NCI-H82 treated with DMSO at 0.1 percent for 48 hours (cell line): ENCODE results near the gene USP14.

Experiments
- DNase-seq: peaks from one replicate; lab custom pipeline; 2025; ENCODE audit not compliant: unreplicated experiment; lab: John Stamatoyannopoulos, UW

Gene USP14

DNA sequence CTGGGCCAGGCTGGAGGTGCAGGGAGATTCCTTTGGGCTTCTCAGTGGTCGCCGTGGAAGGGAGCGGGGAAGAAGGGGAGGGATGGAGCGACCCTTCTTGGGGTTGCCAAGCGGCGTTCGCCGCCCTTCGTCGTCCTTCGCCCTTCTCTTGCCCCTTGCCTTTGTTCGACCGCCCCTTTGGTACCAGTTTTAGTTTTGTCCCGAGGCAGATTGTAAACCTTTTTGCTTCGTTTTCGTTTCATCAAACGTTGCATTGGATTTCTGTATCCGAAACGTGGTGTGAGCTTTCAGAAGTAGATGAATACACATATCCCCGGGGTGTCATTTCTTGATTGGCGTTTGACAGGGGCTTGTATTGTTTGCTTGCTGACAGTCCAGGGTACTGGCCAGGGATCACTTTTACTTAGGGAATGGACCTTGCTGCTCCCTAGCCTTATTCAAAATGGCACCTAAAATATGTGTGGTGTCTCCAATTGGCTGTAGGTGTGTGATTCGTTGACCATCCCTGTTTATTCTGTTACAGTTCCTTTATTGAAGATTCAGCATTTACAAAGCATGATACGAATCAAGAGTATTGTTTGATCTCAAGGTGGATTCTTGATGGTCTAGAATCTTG is 788 bp downstream of the USP14 start:
- DNase-seq: no peak

DNA sequence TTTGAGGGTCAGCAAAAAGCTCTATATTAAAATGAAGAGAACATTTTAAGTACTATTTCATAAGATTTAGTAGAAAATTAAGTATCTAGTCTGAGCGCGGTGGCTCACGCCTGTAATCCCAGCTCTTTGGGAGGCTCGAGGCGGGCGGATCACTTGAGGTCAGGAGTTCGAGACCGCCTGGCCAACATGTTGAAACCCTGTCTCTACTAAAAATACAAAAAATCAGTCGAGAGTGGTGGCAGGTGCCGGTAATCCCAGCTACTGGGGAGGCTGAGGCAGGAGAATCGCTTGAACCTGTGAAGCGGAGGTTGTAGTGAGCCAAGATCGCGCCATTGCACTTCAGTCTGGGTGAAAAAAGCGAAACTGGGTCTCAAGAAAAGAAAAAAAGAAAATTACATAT is 1.6 kb downstream of the USP14 start:
- no peak for DNase-seq

DNA sequence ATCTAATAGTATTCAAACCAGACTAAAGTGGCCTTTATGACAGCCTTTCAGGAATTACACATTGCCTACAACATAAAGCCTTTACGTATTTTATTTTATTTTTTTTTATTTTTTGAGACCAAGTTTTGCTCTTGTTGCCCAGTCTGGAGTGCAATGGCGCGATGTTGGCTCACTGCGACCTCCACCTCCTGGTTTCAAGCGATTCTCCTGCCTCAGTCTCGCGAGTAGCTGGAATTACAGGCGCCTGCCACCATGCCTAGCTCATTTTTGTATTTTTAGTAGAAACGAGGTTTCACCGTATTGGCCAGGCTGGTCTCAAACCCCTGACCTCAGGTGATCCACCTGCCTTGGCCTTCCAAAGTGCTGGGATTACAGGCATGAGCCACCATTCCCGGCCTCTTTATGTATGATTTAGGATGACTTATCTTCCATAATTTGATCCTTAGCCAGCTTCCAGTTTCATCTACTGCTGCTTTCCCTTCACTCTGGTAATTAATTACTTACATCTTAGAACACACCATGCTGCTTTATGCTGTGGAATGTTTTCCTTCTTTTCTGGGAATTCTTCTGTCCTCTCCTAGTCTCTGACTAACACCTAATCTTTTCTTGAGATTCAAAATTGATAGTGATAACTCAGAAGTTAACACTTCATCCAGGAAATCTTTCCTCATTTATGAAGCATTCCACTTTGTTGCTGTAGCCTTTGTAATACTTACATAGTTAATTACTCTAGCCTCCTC is 2.6 kb downstream of the USP14 start:
- no peak for DNase-seq

DNA sequence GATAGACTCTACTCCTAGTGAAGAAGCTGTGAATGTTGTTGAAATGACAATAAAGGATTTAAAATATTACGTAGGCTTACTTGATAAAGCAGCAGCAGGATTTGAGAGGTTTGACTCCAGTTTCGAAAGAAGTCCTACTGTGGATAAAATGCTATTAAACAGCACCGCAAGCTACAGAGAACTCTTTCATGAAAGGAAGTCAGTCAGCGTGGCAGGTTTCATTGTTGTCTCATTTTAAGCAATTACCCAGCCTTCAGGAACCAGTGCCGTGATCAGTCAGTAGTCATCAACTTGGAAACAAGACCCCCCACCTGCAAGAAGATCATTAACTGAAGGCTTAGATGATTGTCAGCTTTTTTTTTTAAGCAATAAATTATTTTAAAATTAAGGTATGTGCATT is 14.0 kb downstream of the USP14 start:
- DNase-seq: no peak

DNA sequence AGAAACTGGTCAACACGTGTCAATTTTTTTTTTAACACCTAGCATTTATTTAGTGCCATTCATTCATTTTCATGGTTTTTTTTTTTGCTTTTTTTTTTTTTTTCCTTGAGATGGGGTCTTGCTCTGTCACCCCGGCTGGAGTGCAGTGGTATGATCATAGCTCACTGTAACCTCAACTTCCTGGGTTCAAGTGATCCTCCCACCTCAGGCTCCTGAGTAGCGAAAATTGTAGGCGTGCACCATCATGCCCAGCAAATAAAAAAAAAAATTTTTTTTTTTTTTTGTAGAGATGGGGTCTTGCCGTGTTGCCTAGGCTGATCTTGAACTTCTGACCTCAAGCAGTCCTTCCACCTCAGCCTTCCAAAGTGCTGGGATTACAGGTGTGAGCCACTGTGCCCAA is 21.1 kb downstream of the USP14 start:
- no peak for DNase-seq

DNA sequence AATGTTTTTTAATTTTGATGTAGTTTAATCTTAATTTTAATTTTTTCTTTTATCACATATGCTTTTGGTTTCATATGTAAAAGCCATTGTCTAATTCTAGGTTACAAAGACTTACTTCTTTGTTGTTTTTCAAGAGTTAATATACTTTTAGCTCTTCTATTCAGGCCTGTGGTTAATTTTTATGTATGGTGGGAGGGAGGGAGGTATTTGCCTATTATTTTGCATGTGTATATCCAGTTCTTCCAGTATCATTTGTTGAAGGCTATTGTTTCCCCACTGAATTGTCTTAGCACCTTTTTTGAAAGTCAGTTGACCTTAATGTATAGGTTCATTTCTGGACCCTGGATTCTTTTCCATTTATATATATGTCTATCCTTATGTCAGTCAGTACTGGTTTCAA is 23.4 kb downstream of the USP14 start:
- DNase-seq: no peak

DNA sequence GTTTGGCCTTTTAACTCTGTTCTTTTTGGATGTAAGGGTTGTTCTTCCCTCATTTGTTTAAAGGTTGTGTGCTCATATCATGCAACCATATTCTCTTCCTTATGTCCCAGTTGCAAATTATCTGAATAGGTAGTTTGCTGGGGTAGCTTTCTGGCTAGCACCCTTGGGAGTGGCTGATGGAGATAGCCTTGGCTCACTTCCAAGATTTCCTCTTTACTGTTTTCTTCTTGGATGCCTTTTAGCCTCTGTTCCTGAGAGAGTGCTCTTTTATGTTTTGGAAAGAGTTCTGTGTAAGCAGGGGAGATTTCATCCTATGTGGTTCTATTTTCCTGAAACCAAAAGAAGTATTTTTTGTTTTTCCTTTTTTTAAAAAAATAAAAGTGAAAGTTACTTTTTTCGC is 25.4 kb downstream of the USP14 start:
- no peak for DNase-seq

DNA sequence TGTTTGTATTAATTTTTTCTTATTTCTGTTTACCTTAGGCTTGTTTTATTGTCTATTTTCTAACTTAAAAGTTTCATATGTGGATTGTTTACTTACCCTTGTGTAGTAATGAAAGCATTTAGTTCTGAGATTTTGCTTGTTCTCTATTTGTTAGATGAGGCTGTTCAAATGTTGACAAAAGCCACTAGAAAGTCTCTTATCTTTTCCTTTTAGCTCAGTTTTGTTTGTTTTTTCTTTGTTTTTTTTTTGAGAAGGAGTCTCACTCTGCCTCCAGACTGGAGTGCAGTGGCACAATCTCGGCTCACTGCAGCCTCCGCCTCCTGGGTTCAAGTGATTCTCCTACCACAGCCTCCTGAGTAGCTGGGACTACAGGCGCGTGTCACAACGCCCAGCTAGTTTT is 30.9 kb downstream of the USP14 start:
- DNase-seq: no peak

DNA sequence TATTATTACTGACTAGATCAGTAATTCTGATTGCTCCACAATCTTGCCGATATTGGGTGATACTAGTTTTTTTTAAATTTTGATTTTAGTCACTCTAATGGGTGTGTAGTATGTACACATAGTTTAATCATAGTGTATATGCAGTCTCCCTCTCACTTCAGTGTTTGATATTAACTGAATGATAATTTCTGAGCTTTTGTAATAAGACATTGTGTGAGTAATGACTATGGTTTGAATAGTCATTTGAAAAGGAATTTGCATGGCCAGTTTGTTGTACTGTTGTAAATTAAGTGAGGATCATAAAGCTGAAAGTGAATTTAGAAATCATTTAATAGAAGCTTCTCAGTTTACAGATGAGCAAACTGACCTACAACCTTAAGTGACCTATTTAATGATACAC is 33.4 kb downstream of the USP14 start:
- no peak for DNase-seq

DNA sequence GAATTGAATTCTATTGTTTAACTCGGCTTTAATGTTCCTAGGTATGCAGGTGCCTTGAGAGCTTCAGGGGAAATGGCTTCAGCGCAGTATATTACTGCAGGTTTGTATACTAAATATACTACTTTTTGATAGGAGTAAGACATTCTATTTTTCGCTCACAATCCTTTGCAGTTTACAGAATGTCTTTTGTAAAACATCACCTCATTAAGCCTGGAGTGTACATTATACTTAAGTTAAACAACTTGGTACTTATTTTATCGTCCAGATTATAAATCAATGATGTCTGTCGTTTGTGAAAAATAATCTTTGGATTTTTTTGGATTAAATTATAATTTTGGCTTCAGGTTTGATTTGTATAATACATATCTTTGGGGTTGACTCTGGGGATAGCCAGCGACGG is 34.4 kb downstream of the USP14 start:
- DNase-seq: no peak

DNA sequence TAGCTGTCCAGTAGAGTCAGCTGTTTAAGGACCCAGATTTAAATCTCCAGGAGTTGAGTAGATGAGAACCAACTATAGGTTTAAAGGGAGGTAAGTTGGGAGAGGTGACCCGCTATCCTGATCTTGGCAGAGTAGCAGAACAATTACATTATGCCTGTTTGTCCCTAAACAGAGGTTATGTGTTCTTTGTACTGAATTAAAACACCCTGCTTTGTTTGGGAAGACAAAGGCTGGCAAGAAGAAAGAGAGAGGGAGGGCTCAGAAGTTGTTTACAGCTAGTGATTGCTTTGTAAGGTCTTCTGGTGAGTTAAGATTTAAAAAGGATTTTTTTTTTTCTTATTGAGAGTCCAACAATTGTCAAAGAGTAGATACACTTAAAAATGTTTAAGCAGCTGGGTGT is 37.3 kb downstream of the USP14 start:
- DNase-seq: no peak

DNA sequence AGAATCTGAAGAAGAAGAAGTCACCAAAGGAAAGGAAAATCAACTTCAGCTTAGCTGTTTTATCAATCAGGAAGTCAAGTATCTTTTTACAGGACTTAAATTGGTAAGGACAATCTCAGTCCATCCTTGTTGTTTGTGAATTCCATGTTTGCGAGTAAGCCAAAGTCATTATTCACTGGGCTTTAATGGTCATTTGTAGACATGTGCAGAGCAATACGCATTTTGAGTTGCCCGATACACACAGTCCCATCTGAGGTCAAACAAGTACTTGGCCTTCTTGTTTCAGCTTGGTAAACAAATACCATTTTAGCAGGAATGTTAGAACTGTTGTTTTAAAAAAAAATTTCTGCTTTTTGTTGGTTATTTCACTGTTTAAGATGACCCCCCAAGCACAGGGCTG is 40.9 kb downstream of the USP14 start:
- DNase-seq: no peak

DNA sequence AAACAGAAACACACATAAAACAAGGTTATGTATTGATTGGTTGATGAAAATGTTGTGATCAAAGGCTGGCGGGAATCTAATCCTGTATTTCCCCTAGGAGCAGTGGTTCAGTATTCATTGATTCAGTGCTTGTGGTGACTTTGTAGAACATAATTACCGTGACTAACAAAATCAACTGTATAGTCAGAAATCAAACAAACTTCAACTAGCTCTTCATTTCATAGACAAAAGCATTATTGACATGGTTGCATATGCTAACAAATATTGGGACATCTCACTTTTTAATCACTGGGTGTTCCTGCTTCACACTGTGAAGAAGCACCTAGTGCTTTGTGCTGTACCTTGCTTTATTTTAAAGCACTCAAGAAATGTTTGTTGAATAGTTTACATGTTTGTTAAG is 41.4 kb downstream of the USP14 start:
- no peak for DNase-seq

DNA sequence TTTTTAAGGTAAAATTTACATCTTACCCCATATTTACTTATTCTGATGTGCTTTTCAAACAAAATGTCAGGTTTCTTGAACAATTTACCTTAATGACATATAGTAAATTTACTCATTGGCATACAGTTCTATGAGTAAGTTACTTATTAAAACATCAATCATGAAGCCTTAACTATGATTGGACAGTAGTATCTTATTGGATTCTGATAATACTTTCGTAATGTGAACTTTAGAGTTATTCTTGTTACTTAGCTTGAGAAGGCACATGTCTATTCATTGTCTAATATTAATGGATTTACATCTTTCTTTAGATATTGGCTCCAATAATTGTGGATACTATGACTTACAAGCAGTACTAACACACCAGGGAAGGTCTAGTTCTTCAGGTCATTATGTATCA is 51.7 kb downstream of the USP14 start:
- no peak for DNase-seq

DNA sequence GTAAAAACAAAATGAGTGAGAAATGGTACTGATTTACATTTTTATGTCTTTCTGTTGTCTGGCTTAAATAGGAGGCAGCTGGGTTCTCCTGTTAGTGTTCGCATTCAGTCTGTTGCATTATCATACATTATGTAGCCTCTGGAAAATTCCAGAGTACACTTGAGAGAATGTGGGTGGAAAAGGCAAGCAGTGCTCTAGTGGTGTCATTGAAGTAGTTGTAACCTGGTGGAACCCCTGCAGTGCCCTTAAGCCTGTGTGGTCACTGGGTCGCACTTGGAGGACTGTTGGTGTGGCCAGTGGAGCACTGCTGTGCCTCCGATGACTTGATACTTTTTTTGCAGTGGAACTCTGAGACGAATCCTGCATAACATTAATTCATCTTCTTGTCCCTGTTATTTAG is 52.4 kb downstream of the USP14 start:
- no peak for DNase-seq

DNA sequence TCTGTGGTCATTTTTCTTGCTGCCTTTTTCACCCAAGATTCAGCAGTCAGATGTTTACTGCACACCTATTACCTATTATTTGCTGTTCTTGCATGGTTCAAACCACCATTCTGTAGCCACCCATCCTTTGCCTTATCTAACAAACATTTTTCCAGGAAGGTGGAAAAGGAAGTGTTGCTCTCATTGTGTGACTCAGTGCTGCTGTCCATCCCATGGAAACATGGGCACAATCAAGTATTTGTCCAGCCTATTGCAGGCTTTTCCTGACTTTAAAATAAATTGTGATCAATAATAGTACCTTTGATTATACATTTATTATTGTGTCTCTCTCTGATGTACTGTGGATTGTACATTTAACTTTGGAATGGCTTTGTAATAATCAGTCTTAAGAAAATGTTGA is 53.2 kb downstream of the USP14 start:
- no peak for DNase-seq

DNA sequence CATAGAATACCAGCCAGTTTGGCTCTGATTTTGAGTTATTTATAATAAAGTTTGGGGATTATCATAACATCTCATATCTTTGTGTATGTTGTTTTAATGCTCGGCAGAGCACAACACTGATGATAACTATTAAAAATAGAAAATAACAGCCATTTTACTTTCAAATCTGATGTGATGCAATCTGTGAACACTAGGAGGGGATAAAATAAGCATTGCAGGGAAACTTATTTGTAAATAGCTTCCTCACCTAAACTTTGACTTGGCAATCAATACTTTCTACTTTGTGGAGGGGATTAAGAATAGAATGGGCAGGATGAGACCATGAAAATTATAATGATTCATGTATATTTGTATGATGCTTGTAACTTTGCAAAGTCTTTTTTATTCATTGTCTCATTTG is 54.4 kb downstream of the USP14 start:
- DNase-seq: no peak

DNA sequence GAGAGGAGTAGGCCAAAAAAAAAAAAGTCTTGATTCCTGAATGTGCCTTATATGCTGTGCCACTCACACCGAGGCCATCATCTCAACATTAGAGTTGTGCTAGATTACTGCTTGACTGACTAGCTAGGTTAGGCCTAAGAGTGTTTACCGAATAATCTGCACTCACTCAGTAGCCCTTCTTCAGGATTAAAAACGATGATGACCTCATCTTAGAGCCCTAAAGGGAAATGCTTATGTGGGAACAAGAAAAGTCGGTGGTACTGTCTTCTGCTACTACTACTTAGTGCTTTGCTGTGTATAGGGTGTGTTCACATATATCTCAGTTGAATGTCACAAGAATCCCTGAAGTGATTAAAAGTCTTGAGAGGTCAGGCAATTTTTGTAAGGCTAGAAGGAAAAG is 55.1 kb downstream of the USP14 start:
- DNase-seq: no peak

DNA sequence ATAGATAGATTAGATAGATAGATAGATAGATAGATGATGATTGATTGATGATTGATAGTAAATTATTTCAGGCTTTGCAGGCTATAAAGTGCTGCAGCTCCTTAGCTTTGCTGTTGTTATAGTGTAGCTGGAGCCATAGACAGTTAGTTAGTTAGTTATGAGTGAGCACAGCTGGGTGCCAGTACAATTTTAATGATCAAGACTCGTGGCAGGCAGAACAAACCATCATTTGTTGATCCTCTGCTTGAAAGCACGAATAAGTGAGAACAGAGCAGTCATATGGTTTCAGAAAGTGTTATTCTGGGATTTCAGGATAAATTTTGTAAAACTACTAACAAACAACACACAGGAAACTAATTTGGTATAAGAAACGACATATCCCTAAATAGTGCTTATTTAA is 55.6 kb downstream of the USP14 start:
- no peak for DNase-seq

DNA sequence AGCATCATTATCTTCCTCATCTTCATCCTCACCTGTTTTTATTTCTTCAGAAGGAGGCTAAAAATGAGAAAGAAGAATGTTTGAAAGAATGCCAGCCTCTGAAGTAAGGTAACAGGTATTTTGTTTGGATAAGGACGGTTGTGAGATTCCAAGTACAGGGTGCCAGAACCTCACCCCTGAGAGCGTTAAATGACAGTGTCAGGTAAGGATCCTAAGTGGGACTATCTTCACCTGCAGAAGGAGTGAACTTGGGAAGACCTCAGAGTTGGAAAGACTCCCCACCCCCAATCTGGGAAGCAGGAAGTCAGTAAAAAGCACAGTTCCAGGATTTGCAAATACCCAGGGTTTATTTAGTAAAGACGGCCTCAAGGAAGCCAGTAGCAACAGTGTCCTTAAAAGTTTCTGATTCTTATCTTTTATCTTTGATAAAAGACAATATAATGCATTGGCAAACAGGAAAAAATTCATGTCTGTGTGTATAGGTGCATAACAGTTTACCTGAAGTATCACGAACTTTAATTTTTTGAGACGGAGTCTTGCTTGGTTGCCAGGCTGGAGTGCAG is 57.2 kb downstream of the USP14 start:
- no peak for DNase-seq

DNA sequence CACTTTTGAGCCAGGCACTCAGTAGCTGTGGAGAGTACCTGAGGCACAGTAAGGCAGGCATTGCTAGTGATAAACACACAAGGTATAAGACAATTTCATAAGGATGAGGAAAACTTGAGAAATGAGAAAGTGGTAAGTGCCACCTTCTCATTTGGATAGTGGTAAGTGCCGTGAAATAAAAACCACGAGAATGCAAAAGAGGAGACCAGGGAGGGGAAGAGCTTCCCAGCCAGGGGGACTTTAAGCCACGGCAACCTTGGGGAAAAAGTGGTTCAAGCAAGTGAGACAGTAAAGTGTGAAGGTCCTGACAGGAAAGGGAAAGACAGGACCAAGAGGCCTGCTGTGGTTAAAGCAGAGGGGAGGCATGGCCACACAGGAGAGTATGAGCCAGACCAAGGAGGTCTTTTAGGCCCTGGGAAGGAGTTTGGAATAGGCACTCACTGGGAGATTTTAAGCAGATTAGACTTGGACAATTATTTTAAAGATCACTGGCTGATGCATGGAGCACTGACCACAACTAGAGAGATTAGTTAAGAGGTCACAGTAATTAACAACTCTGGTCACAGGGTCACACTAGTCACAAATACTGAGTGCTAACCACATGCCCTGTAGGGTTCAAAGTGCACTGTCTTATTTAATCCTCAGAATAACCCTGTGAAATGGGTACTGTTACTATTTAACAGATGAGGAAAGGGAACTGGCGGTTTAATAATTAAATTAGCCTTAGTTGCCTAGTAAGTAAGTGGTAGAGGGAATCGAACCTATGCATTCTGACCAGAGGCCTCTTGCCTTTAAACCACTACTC is 59.4 kb downstream of the USP14 start:
- DNase-seq: no peak

DNA sequence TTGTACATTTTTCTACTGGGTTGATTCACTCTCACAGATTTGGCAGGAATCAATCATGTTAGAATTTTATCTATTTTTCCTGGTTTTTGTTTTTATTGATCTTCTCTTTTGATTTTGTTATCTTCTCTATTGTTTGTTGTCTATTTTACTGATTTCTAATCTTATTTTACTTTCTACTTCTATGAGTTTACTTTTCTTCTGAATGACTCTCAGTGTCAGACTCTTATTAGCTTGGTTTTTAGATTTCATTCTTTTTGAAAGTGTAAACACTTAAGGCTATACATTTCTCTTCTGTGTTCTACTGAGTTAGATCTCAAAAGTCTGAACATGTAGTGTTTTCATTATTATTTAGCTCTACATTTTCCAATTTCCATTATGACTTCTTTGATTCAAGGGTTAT is 62.4 kb downstream of the USP14 start:
- no peak for DNase-seq
